Mucosa of stomach (tissue), 1 donor: ENCODE data around the gene RYR2.

Source experiments
- H3K27me3 ChIP-seq: one replicate; pipeline ENCODE4 v1.7.0; 2013; ENCODE audit warnings: mild to moderate bottlenecking, low read length; ENCODE audit not compliant: control insufficient read depth, insufficient read depth
- H3K36me3 ChIP-seq: one replicate; pipeline ENCODE4 v1.7.0; 2013; ENCODE audit warnings: low read length; ENCODE audit not compliant: control insufficient read depth, insufficient read depth
- H3K4me1 ChIP-seq: one replicate; pipeline ENCODE4 v1.7.0; 2013; ENCODE audit warnings: mild to moderate bottlenecking, low read length; ENCODE audit not compliant: control insufficient read depth, insufficient read depth
- H3K4me3 ChIP-seq: one replicate; pipeline ENCODE4 v1.7.0; 2013; ENCODE audit warnings: low read length
- H3K9ac ChIP-seq: one replicate; pipeline ENCODE4 v1.7.0; 2013; ENCODE audit warnings: mild to moderate bottlenecking, low read length, moderate library complexity
- H3K9me3 ChIP-seq: one replicate; pipeline ENCODE4 v1.7.0; 2013; ENCODE audit warnings: mild to moderate bottlenecking, low read length, moderate library complexity; ENCODE audit not compliant: control insufficient read depth
- donor health status: Pancreatic carcinoma.

RYR2 gene

GRCh38 chr1:237640011-237640671 lies 598.2 kb downstream of the RYR2 start:
- no peaks in the 10 kb centered on the region for H3K9me3 ChIP-seq
- H3K4me3 ChIP-seq: no peak overlapping the region
- H3K9ac ChIP-seq: no peak overlapping the region
- H3K36me3 ChIP-seq: no peaks in the 10 kb centered on the region
- no peaks in the 10 kb centered on the region for H3K4me1 ChIP-seq
- H3K27me3 ChIP-seq: no peaks in the 10 kb centered on the region

- Histone ChIP-seq H3K27me3 (no peaks in the 10 kb centered on the region), H3K36me3 (no peaks in the 10 kb centered on the region), H3K9ac (no peak overlapping the region), H3K9me3 (no peaks in the 10 kb centered on the region), H3K4me1 (no peaks in the 10 kb centered on the region), H3K4me3 (no peak overlapping the region)
Observed at GRCh38 chr1:237640966-237641365, 599.0 kb downstream of the RYR2 start.

GRCh38 chr1:237650809-237651208 lies 608.8 kb downstream of the RYR2 start:
- no peaks in the 10 kb centered on the region for H3K27me3 ChIP-seq
- H3K9ac ChIP-seq: no peak overlapping the region
- H3K36me3 ChIP-seq: no peaks in the 10 kb centered on the region
- H3K9me3 ChIP-seq: no peaks in the 10 kb centered on the region
- H3K4me1 ChIP-seq: no peaks in the 10 kb centered on the region
- H3K4me3 ChIP-seq: no peak overlapping the region

GRCh38 chr1:237655778-237656177 lies 613.8 kb downstream of the RYR2 start:
- no peaks in the 10 kb centered on the region for H3K9me3 ChIP-seq
- H3K4me3 ChIP-seq: no peak overlapping the region
- H3K9ac ChIP-seq: no peak overlapping the region
- H3K4me1 ChIP-seq: no peaks in the 10 kb centered on the region
- no peaks in the 10 kb centered on the region for H3K27me3 ChIP-seq
- H3K36me3 ChIP-seq: no peaks in the 10 kb centered on the region

- Histone ChIP-seq H3K27me3 (no peaks in the 10 kb centered on the region), H3K36me3 (no peaks in the 10 kb centered on the region), H3K4me1 (no peaks in the 10 kb centered on the region), H3K9ac (no peak overlapping the region), H3K4me3 (no peak overlapping the region), H3K9me3 (no peaks in the 10 kb centered on the region)
Observed at GRCh38 chr1:237664348-237664747, 622.4 kb downstream of the RYR2 start.

GRCh38 chr1:237670302-237670701 lies 628.3 kb downstream of the RYR2 start:
- no peak overlapping the region for H3K4me3 ChIP-seq
- H3K36me3 ChIP-seq: no peaks in the 10 kb centered on the region
- no peak overlapping the region for H3K9ac ChIP-seq
- no peaks in the 10 kb centered on the region for H3K27me3 ChIP-seq
- H3K4me1 ChIP-seq: no peaks in the 10 kb centered on the region
- no peaks in the 10 kb centered on the region for H3K9me3 ChIP-seq

GRCh38 chr1:237671262-237671661 lies 629.3 kb downstream of the RYR2 start:
- H3K4me1 ChIP-seq: no peaks in the 10 kb centered on the region
- no peak overlapping the region for H3K4me3 ChIP-seq
- H3K9me3 ChIP-seq: no peaks in the 10 kb centered on the region
- no peak overlapping the region for H3K9ac ChIP-seq
- H3K36me3 ChIP-seq: no peaks in the 10 kb centered on the region
- no peaks in the 10 kb centered on the region for H3K27me3 ChIP-seq

- Histone ChIP-seq H3K4me3 (no peak overlapping the region), H3K9me3 (no peaks in the 10 kb centered on the region), H3K4me1 (no peaks in the 10 kb centered on the region), H3K27me3 (no peaks in the 10 kb centered on the region), H3K9ac (no peak overlapping the region), H3K36me3 (no peaks in the 10 kb centered on the region)
Observed at GRCh38 chr1:237671935-237672334, 630.0 kb downstream of the RYR2 start.

GRCh38 chr1:237672748-237673147 lies 630.8 kb downstream of the RYR2 start:
- Histone ChIP-seq H3K4me1 (no peaks in the 10 kb centered on the region), H3K4me3 (no peak overlapping the region), H3K9ac (no peak overlapping the region), H3K36me3 (no peaks in the 10 kb centered on the region), H3K9me3 (no peaks in the 10 kb centered on the region), H3K27me3 (no peaks in the 10 kb centered on the region)

- Histone ChIP-seq H3K4me1 (no peaks in the 10 kb centered on the region), H3K9ac (no peak overlapping the region), H3K9me3 (no peaks in the 10 kb centered on the region), H3K27me3 (no peaks in the 10 kb centered on the region), H3K4me3 (no peak overlapping the region), H3K36me3 (no peaks in the 10 kb centered on the region)
Observed at GRCh38 chr1:237673631-237674030, 631.6 kb downstream of the RYR2 start.

- no peaks in the 10 kb centered on the region for H3K9me3 ChIP-seq
- H3K4me3 ChIP-seq: no peak overlapping the region
- no peaks in the 10 kb centered on the region for H3K27me3 ChIP-seq
- H3K4me1 ChIP-seq: no peaks in the 10 kb centered on the region
- H3K36me3 ChIP-seq: no peaks in the 10 kb centered on the region
- no peak overlapping the region for H3K9ac ChIP-seq
Observed at GRCh38 chr1:237677979-237678378, 636.0 kb downstream of the RYR2 start.

- H3K36me3 ChIP-seq: no peaks in the 10 kb centered on the region
- H3K9ac ChIP-seq: no peak overlapping the region
- H3K4me1 ChIP-seq: no peaks in the 10 kb centered on the region
- H3K4me3 ChIP-seq: no peak overlapping the region
- H3K9me3 ChIP-seq: no peaks in the 10 kb centered on the region
- H3K27me3 ChIP-seq: no peaks in the 10 kb centered on the region
Observed at GRCh38 chr1:237679687-237680086, 637.7 kb downstream of the RYR2 start.

GRCh38 chr1:237681210-237681609 lies 639.2 kb downstream of the RYR2 start:
- Histone ChIP-seq H3K36me3 (no peaks in the 10 kb centered on the region), H3K9me3 (no peaks in the 10 kb centered on the region), H3K4me3 (no peak overlapping the region), H3K9ac (no peak overlapping the region), H3K4me1 (no peaks in the 10 kb centered on the region), H3K27me3 (no peaks in the 10 kb centered on the region)
